HUES48 (cell line): ENCODE measurements around the gene ADGRF1.
"Not testable (repeated sequence)": the region's sequence is repeated elsewhere in the genome, so short reads cannot be mapped to it uniquely, and the experiment has no call there.

Source experiments
- H3K27ac ChIP-seq: one replicate; pipeline ENCODE4 v1.7.0; 2013; ENCODE audit warnings: low read depth, low read length, inconsistent platforms
- H3K27me3 ChIP-seq: 2 replicates; pipeline ENCODE4 v1.6.1; 2013; ENCODE audit warnings: mild to moderate bottlenecking, low read length; ENCODE audit not compliant: control insufficient read depth, insufficient read depth
- H3K36me3 ChIP-seq: 2 replicates; pipeline ENCODE4 v1.6.1; 2013; ENCODE audit warnings: low read length; ENCODE audit not compliant: control insufficient read depth, insufficient read depth
- H3K4me1 ChIP-seq: 2 replicates; pipeline ENCODE4 v1.6.1; 2013; ENCODE audit warnings: mild to moderate bottlenecking, low read length; ENCODE audit not compliant: control insufficient read depth, insufficient read depth
- H3K4me3 ChIP-seq: 2 replicates; pipeline ENCODE4 v1.5.1; 2013; ENCODE audit warnings: mild to moderate bottlenecking, low read depth, low read length
- H3K9ac ChIP-seq: 2 replicates; pipeline ENCODE4 v1.6.1; 2013; ENCODE audit warnings: mild to moderate bottlenecking, low read depth, low read length, moderate library complexity
- H3K9me3 ChIP-seq: 2 replicates; pipeline ENCODE4 v1.6.1; 2013; ENCODE audit warnings: low read length; ENCODE audit not compliant: control insufficient read depth, insufficient read depth

ADGRF1 gene

GRCh38 chr6:46997646-46998045 is 44.5 kb downstream of the ADGRF1 start:
- H3K4me1 ChIP-seq = no peaks in the 10 kb centered on the region
- H3K27me3 ChIP-seq = no peaks in the 10 kb centered on the region

GRCh38 chr6:46996860-46997641 is 45.1 kb downstream of the ADGRF1 start:
- H3K4me1 ChIP-seq = no peaks in the 10 kb centered on the region
- H3K27ac ChIP-seq = no peak overlapping the region
- H3K9me3 ChIP-seq = no peaks in the 10 kb centered on the region
- H3K9ac ChIP-seq = no peak overlapping the region
- H3K27me3 ChIP-seq = no peaks in the 10 kb centered on the region
- no peaks in the 10 kb centered on the region for H3K36me3 ChIP-seq
- H3K4me3 ChIP-seq = no peak overlapping the region

More at GRCh38 chr6:46997646-46998045, 44.5 kb downstream of the ADGRF1 start:
- H3K36me3 ChIP-seq = no peaks in the 10 kb centered on the region
- H3K9me3 ChIP-seq = no peaks in the 10 kb centered on the region
- H3K27ac ChIP-seq = no peak overlapping the region
- no peak overlapping the region for H3K9ac ChIP-seq
- H3K4me3 ChIP-seq = no peak overlapping the region

GRCh38 chr6:46994933-46995332 is 47.2 kb downstream of the ADGRF1 start:
- Histone ChIP-seq H3K4me1 (no peaks in the 10 kb centered on the region), H3K27ac (no peak overlapping the region), H3K36me3 (no peaks in the 10 kb centered on the region), H3K27me3 (no peaks in the 10 kb centered on the region), H3K4me3 (no peak overlapping the region), H3K9me3 (no peaks in the 10 kb centered on the region), H3K9ac (no peak overlapping the region)

GRCh38 chr6:46993846-46994245 is 48.3 kb downstream of the ADGRF1 start:
- Histone ChIP-seq H3K27me3 (no peaks in the 10 kb centered on the region), H3K9ac (no peak overlapping the region), H3K36me3 (no peaks in the 10 kb centered on the region), H3K27ac (no peak overlapping the region), H3K4me3 (no peak overlapping the region), H3K4me1 (no peaks in the 10 kb centered on the region), H3K9me3 (no peaks in the 10 kb centered on the region)

GRCh38 chr6:46992391-46992790 is 49.7 kb downstream of the ADGRF1 start:
- H3K9me3 ChIP-seq, H3K27ac ChIP-seq, H3K9ac ChIP-seq, H3K4me3 ChIP-seq, H3K27me3 ChIP-seq, H3K36me3 ChIP-seq, H3K4me1 ChIP-seq: not testable (repeated sequence)

- not testable (repeated sequence) for H3K27ac ChIP-seq, H3K4me1 ChIP-seq, H3K9ac ChIP-seq, H3K4me3 ChIP-seq, H3K9me3 ChIP-seq, H3K27me3 ChIP-seq, H3K36me3 ChIP-seq
Measured at GRCh38 chr6:46990818-46991510, 51.2 kb downstream of the ADGRF1 start.

GRCh38 chr6:46990031-46990644 is 52.0 kb downstream of the ADGRF1 start:
- no peak overlapping the region for H3K4me3 ChIP-seq
- no peak overlapping the region for H3K9ac ChIP-seq
- H3K27me3 ChIP-seq = no peaks in the 10 kb centered on the region
- no peaks in the 10 kb centered on the region for H3K9me3 ChIP-seq
- no peaks in the 10 kb centered on the region for H3K4me1 ChIP-seq
- H3K36me3 ChIP-seq = no peaks in the 10 kb centered on the region
- no peak overlapping the region for H3K27ac ChIP-seq

- no peak overlapping the region for H3K27ac ChIP-seq
- H3K9me3 ChIP-seq = no peaks in the 10 kb centered on the region
- H3K9ac ChIP-seq = no peak overlapping the region
- no peaks in the 10 kb centered on the region for H3K4me1 ChIP-seq
- H3K4me3 ChIP-seq = no peak overlapping the region
- no peaks in the 10 kb centered on the region for H3K36me3 ChIP-seq
- H3K27me3 ChIP-seq = no peaks in the 10 kb centered on the region
Measured at GRCh38 chr6:46989398-46989797, 52.7 kb downstream of the ADGRF1 start.

- no peaks in the 10 kb centered on the region for H3K9me3 ChIP-seq
- H3K4me1 ChIP-seq = peaks cover 4% of the 10 kb centered on the region; the same call in 1 of the 2 replicates
- H3K4me3 ChIP-seq = no peak overlapping the region
- no peak overlapping the region for H3K9ac ChIP-seq
- no peaks in the 10 kb centered on the region for H3K27me3 ChIP-seq
- no peaks in the 10 kb centered on the region for H3K36me3 ChIP-seq
- H3K27ac ChIP-seq = no peak overlapping the region
Measured at GRCh38 chr6:46985943-46986342, 56.2 kb downstream of the ADGRF1 start.

GRCh38 chr6:46983007-46983411 is 59.1 kb downstream of the ADGRF1 start:
- H3K4me3 ChIP-seq = no peak overlapping the region
- H3K36me3 ChIP-seq = no peaks in the 10 kb centered on the region
- H3K9ac ChIP-seq = no peak overlapping the region
- no peaks in the 10 kb centered on the region for H3K27me3 ChIP-seq
- H3K4me1 ChIP-seq = peaks cover 4% of the 10 kb centered on the region; the same call in 1 of the 2 replicates
- no peak overlapping the region for H3K27ac ChIP-seq
- no peaks in the 10 kb centered on the region for H3K9me3 ChIP-seq

GRCh38 chr6:46979206-46979605 is 62.9 kb downstream of the ADGRF1 start:
- no peaks in the 10 kb centered on the region for H3K36me3 ChIP-seq
- H3K9me3 ChIP-seq = no peaks in the 10 kb centered on the region
- H3K4me3 ChIP-seq = no peak overlapping the region
- H3K4me1 ChIP-seq = peaks cover 4% of the 10 kb centered on the region; the same call in 1 of the 2 replicates
- H3K9ac ChIP-seq = no peak overlapping the region
- H3K27me3 ChIP-seq = no peaks in the 10 kb centered on the region
- H3K27ac ChIP-seq = no peak overlapping the region
